HG02885 (cell line): ENCODE measurements around the gene OR10V1.
"Not testable (repeated sequence)": the region's sequence is repeated elsewhere in the genome, so short reads cannot be mapped to it uniquely, and the experiment has no call there.

ENCODE experiments used
- ATAC-seq: cut with Tn5 transposase; IDR thresholded peaks from one replicate; pipeline ENCODE4 v1.9.1; 2021; ENCODE audit warnings: mild to moderate bottlenecking; ENCODE audit not compliant: unreplicated experiment, poor library complexity

OR10V1 gene

DNA sequence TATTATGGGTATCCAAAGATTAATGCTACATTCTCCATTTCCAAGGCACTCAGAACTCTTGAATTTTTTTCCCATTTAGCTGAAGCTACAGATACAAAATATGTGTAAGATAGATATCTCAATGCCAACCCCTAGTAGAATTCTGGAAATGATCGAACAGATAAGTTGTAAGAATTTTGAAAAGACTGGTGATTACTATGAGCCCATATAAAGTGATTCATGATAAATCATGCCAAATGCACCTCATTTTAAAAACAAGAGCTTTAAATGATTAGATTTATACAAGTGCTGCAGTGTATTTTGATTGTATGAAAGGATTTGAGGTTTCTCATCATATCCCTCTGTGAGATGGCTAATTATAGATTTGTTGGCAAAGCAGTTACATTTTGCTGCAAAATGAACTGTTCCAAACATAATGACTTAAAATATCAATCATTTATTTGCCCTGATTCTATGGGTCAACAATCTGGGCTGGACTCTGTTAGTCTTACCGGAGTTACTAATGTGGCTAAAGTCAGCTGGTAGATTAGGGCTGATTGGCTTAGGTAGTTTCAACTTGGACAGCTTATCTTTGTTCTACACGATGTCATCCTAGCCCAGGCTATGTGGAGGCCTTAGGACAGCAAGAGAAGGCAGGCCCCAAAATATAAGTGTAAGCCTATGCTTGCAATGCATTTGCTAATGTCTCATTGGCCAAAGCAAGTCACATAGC is 3.4 kb downstream of the OR10V1 start:
- ATAC-seq: no peak

DNA sequence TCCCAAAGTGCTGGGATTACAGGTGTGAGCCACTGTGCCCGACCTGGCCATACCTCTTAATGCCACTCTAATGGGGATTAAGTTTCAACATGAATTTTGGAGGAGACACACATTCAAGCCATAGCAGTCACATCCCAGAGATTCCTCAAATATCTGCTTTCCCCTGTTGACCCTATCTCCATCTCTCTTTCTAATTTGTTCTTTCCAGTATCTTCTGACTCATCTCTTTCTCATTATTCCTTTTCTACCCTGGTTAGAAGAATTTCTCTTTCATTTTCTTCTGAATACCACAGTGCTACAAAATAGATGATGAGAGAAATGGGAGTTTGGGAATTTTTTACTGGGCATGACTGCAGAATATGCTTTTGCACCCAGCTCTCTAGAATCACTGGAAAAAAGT is 5.1 kb downstream of the OR10V1 start:
- no peak for ATAC-seq

DNA sequence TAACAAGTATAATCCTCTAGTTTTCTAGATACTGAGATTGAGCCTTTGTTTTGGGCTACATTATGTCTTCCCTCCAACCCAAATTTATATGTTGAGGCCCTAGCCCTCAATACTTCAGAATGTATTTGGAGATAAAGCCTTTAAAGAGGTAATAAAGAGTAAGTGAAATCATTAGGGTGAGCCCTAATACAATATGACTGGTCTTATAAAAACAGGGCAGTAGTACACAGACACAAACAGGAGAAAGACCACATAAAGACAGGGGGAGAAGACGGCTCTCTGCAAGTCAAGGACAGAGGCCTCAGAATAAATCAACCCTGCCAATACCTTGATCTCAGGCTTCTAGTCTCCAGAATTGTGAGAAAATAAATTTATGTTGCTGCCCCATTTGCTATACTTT is 6.3 kb downstream of the OR10V1 start:
- ATAC-seq: no peak

DNA sequence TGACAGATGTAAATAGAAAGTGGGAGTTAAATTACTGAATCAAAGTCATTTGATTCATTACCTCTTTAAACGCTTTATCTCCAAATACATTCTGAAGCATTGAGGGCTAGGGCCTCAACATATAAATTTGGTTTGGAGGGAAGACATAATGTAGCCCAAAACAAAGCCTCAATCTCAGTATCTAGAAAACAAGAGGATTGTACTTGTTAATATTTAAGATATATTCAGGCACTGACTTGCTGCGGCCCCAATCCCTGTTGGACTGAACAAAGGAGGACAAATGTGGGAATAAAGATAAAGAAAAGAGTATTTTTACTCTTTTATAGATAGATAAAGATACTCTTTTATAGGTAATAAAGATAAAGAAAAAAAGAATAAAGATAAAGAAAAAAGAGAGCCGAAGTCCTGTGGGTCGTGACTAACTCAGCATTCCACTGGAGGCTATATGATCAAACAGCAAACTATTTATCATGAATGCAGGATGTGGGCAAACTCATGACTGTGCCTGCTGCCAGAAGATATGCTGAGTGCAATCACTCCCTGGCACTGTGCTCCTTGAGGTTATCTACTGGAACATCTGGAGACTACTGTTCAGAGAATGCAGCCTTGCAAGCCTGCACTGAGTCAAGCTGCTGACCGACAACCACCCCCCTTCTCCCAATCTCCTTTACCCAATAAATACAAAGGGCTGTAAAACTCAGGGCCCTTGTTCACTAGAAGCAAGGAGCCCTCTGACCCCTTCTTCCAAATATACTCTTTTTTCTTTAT is 6.9 kb downstream of the OR10V1 start:
- ATAC-seq: no peak

DNA sequence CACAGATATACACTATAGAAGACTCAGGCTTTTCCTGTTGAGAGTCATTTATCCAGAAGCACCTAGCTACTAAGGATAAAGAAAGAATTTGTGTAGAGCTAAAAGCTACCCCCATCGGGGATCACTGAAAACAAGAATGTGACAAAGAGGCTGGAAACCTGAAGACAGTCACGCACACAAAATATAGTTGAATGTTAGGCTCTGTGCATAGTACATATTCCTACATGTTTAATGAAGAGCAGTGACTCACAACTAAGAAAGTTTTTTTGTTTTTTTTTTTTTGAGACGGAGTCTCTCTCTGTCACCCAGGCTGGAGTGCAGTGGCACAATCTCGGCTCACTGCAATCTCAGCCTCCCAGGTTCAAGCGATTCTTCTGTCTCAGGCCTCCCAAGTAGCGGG is 8.4 kb downstream of the OR10V1 start:
- no peak for ATAC-seq

DNA sequence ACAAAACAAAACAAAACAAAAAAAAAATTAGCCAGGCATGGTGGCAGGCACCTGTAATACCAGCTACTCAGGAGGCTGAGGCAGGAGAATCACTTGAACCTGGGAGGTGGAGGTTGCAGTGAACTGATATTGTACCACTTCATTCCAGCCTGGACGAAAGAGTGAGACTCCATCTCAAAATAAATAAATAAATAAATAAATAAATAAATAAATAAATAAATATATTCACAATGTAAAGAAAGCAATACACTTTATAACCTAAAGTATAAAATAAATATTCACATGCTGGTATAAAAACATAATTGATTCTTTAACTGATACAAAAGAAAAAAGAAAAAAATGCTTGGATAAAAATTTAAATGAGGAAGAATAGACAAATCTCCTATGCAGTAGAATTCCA is 10.1 kb downstream of the OR10V1 start:
- ATAC-seq: not testable (repeated sequence)

DNA sequence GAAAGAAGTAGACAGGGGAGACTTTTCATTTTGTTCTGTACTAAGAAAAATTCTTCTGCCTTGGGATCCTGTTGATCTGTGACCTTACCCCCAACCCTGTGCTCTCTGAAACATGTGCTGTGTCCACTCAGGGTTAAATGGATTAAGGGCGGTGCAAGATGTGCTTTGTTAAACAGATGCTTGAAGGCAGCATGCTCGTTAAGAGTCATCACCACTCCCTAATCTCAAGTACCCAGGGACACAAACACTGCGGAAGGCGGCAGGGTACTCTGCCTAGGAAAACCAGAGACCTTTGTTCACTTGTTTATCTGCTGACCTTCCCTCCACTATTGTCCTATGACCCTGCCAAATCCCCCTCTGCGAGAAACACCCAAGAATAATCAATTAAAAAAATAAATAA is 13.5 kb downstream of the OR10V1 start:
- not testable (repeated sequence) for ATAC-seq

DNA sequence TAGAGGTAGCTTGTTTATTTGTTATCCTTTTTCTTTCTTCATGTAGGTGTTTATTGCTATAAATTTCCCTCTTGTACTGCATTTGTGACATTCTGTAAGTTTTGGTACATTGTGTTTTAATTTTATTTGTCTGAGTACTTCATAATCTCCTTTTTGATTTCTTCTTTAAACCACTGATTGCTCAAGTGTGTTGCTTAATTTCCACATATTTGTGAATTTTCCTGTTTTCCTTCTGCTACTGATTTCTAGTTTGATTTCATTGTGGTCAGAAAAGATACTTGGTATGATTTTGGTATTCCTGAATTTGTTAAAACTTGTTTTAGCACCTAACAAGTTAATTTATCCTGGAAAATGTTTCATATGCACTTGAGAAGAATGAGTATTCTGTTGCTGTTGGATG is 15.1 kb downstream of the OR10V1 start:
- no peak for ATAC-seq

DNA sequence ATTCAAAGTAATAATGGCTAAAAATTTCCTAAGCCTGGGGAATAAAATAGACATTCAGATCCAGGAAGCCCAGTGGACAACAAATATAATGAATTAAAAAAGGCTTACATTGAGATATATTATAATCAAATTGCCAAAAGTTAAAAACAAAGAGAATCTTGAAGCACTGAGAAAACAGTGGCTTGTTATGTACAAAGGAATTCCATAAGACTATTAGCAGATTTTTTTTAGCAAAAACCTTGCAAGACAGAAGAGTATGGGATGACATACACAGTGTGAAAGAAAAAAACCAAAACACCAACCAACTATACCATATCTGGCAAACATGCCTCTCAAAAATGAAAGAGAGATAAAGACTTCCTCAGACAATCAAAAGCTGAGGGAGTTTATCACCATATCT is 20.7 kb downstream of the OR10V1 start:
- ATAC-seq: no peak

DNA sequence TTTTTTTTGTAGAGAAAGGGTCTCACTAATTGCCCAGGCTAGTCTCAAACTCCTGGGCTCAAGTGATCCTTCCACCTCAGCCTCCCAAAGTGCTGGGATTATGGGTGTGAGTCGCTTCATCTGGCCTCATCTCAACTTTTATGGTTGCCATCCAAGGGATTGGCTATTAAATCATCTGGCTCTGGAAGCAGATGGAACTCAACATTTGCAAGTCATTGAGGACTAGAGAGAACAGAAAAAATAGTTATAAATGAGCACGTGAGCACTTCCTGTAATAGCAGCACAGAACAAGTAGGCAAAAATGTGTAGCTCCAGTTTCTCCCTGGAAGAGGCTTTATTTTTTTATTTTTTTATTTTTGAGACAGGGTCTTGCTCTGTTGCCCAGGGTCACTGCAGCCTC is 22.5 kb downstream of the OR10V1 start:
- ATAC-seq: no peak

DNA sequence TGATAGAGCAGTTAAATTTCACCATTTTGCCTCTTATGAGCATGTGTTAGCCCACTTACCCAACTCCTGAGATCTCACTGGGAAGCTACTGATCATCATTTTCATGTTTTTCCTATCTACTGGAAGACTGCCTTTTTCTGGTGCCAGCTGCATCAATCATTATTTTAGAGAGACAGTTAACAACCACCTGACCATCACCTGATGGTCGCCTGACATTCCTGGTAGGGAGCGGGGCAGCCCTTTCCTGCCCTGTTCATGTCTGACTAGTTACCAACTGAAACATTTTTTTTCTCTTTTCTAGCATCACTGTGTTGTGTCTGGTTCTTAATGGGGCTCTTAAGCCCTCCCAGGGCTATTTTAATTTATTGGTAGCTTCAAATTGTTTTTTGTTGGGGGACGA is 24.6 kb downstream of the OR10V1 start:
- no peak for ATAC-seq

DNA sequence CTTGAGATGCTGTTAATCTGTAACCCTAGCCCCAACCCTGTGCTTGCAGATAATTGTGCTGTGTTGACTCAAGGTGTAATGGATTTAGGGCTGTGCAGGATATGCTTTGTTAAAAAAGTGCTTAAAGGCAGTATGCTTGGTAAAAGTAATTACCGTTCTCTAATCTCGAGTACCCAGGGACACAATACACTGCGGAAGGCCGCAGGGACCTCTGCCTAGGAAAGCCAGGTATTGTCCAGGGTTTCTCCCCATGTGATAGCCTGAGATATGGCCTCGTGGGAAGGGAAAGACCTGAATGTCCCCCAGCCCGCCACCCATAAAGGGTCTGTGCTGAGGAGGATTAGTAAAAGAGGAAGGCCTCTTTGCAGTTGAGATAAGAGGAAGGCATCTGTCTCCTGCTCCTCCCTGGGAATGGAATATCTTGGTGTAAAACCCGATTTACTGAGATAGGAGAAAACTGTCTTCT is 32.4 kb downstream of the OR10V1 start:
- not testable (repeated sequence) for ATAC-seq

DNA sequence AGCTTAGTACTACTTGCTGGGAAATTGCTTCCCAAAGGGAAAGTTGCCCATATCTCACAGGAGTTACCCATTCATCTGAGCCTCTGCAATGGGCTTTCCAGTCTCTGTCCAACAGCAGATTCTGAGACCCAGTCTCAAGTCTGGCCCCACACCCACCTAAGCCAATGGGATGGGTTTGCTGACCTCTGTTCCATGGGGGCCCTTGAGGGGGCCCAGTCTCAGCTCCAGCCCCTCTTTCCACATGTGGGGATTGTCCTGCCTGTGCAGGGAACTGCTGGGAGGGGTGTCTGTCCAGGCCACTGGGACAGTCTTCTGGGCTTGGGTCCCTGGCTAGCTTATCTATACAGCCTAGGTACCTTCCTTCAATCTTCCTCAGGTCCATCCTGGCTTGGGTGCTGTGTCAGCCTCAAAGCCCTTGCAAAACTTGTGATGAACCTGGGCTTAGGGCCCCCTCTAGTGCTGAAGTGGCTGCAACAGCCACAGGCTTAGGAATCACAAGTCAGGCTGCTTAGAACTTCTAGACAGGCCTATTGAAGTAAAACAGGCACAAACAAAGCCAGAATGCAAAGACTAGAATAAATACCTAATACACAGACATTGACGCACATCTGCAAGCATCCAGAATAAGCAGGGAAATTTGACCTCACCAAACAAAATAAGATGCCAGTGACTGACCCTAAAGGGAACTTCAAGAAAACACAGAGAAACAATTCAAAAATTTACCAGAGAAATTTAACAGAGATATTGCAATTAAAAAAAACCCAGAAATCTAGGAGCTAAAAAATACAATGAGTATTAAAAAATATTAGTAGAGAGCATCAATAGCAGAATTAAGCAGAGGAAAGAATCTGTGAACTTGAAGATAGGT is 33.1 kb downstream of the OR10V1 start:
- peak; percentile 98 for ATAC-seq

DNA sequence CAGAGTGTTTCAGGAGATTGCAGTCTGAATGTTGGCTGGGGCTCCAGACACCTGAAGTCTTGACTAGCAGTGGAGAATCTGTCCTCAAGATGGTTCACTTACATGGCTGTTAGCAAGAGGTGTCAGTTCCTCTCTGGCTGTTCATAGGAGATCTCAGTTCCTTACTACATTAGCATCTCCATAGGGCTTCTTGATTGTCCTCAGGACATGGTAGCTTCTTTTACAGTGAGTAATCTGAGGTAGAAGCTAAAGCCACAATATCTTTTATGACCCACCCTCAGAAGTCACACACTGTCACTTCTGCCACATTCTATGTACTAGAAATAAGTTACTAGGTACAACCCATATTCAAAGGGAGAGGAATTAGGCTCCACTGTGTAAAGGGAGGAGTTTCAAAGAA is 34.3 kb downstream of the OR10V1 start:
- ATAC-seq: no peak

DNA sequence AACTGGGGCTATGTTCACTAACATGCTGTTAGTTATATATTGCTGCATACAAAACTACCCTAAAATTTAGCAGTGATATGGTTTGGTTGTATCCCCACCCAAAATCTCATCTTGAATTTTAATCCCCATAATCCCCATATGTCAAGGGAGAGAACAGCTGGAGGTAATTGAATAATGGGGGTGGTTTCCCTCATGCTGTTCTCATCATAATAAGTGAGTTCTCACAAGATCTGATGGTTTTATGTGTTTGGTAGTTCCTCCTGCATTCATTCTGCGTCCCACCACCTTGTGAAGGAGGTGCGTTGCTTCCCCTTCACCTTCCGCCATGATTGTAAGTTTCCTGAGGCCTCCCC is 34.9 kb downstream of the OR10V1 start:
- no peak for ATAC-seq

DNA sequence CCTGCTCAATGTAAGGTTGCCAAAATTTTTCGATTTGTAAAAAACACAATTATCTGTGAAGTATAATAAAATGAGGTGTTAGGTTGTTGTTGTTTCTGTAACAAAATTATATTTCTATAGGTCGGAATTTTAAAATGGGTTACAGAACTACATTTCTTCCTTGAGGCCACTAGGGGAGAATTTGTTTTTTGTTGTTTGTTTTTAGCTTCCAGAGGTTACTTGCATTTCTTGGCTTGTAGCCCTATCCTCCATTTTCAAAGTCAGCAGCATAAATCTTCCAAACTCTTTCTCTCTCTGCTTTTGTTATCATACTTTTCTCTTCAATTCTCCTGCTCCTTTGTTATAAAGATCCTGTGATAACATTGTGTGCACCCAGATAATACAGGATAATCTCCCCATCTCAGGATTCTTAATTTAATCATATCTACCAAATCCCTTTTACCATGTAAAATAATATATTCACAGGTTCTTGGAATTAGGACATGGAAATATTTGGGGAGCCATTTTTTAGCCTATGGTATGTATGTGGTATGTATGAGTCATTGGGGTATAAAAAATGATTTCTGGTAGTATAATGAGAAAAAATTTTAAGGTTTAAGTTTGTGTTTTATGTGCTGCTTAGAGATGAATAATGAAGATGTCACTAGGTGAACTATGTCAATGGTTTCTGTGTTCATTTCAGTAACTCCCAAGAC is 35.4 kb downstream of the OR10V1 start:
- ATAC-seq: no peak

DNA sequence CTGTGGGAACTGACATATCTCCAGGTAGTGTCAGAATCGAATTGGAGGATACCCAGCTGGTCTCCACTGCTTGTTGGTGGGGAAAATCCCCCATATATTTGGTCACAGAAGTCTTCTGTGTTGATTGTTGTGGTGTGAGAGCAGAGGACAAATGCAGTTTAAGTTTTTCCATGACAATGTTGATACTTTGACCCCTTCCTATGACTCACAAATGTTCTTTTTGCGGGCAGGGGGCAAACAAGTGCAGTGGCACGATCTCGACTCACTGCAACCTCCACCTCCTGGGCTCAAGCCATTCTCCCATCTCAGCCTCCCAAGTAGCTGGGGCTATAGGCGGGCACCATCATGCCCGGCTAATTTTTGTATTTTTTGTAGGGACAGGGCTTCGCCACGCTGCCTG is 37.4 kb downstream of the OR10V1 start:
- ATAC-seq: no peak

DNA sequence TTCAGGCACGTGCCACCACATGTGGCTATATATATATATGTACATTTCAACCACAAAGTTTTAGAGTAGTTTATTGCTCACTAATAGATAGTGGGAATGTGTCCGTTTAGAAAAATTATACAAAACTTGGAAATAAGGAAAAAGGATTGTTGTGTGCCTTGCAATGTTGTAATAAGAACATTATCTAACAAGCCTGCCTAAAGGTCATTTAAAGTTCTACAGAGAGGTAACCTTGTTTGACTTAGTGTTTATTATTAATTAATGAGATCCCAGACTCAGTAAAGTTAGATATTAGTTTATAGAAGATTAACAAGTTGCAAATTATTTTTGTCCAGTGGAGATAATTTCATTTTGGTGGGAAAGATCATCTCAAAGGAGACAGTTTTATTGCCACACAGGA is 39.4 kb downstream of the OR10V1 start:
- ATAC-seq: no peak

DNA sequence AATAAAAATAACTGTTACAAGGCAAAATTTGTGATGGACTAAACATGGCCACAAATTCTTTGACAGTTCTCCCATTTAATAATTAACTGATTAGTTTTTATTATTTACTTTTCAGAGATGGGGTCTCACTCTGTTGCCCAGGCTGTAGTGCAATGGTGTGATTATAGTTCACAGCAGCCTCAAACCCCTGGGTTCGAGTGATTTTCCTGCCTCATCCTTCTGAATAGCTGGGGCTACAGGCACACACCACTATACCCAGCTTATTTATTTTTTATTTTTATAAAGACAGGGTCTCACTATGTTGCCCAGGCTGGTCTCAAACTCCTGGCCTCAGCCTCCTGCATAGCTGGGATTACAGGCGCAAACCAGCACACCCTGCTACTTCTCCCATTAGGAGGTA is 40.4 kb downstream of the OR10V1 start:
- ATAC-seq: no peak

DNA sequence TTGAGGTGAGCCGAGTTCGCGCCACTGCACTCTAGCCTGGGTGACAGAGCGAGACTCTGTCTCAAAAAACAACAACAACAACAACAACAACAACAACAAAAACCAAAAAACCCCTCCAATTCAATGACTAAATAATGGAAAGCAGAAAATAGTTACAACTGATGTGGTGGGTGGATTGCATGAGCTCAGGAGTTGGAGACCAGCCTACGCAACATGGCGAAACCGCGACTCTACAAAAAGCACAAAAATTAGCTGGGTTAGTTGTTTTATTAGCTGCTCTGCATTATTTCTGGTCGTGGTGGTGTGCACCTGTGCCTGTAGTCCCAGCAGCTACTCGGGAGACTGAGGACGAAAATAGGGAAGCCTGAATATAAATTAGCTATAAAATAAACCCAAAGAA is 42.2 kb downstream of the OR10V1 start:
- ATAC-seq: no peak

DNA sequence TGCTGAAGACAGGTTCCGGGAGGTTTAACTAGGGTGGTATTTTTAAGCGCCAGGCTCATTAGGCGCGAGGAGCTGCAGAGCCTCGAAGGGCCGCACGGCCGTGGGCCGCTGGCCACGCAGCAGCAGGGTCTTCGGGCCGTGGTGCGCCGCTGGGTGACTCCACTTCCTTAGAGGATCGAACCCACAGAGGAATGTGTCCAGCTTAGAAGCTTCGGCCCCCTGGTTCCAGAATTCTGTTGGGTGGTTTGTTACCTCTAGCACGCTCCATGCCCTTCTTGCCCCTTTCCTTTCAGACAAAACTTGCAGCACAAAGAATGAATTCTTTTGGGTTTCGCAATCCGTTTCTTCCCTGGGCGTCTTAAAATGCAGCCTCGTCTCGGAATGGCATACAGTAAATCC is 44.0 kb downstream of the OR10V1 start:
- ATAC-seq: no peak
